Mesenchymal stem cell (in vitro differentiated cells and primary cell): ENCODE measurements around the gene ATE1.
"Not testable (repeated sequence)": the region's sequence is repeated elsewhere in the genome, so short reads cannot be mapped to it uniquely, and the experiment has no call there.

Source experiments
- DNase-seq: peaks from one replicate; pipeline ENCODE4 v3.0.0-alpha.2; 2013
- H2AFZ ChIP-seq: one replicate; pipeline ENCODE4 v1.6.1; 2013; ENCODE audit warnings: low read depth, mild to moderate bottlenecking, control low read depth, inconsistent platforms, low read length, moderate library complexity
- H2AK5ac ChIP-seq: 2 replicates; pipeline ENCODE4 v1.6.1; 2013; ENCODE audit warnings: low read length, moderate library complexity, mild to moderate bottlenecking, inconsistent platforms; ENCODE audit not compliant: severe bottlenecking
- H2BK120ac ChIP-seq: one replicate; pipeline ENCODE4 v1.6.1; 2013; ENCODE audit warnings: low read depth, mild to moderate bottlenecking, inconsistent platforms, low read length, moderate library complexity
- H2BK12ac ChIP-seq, 2 experiments: one replicate each; pipeline ENCODE4 v1.6.1; 2013; ENCODE audit warnings: inconsistent platforms in 2 of 2, low read length in 2 of 2, mild to moderate bottlenecking in 2 of 2, moderate library complexity in 2 of 2, control low read depth in 1 of 2
- H2BK15ac ChIP-seq: one replicate; pipeline ENCODE4 v1.6.1; 2013; ENCODE audit warnings: mild to moderate bottlenecking, low read depth, inconsistent platforms; ENCODE audit not compliant: poor library complexity, severe bottlenecking
- H2BK5ac ChIP-seq: 2 replicates; pipeline ENCODE4 v1.6.1; 2013; ENCODE audit warnings: low read depth, mild to moderate bottlenecking, low read length, control low read depth, inconsistent platforms; ENCODE audit not compliant: poor library complexity, severe bottlenecking
- H3K14ac ChIP-seq, 2 experiments: one replicate each; pipeline ENCODE4 v1.6.1; 2013; ENCODE audit warnings: inconsistent platforms in 2 of 2, low read length in 2 of 2, control low read depth in 1 of 2, mild to moderate bottlenecking in 1 of 2, moderate library complexity in 1 of 2
- H3K18ac ChIP-seq, 2 experiments: one replicate each; pipeline ENCODE4 v1.6.1; 2013; ENCODE audit warnings: inconsistent platforms in 2 of 2, low read length in 2 of 2, control low read depth in 1 of 2, low read depth in 1 of 2, mild to moderate bottlenecking in 1 of 2
- H3K23ac ChIP-seq, 2 experiments: one replicate each; pipeline ENCODE4 v1.6.1; 2013; ENCODE audit warnings: inconsistent platforms in 2 of 2, low read length in 2 of 2, mild to moderate bottlenecking in 2 of 2, moderate library complexity in 2 of 2, control low read depth in 1 of 2
- H3K27ac ChIP-seq: 2 replicates; pipeline ENCODE4 v1.5.1; 2013; ENCODE audit warnings: mild to moderate bottlenecking, moderate library complexity, low read length, control low read depth, inconsistent platforms; ENCODE audit not compliant: poor library complexity, severe bottlenecking
- H3K27me3 ChIP-seq, 2 experiments: 2 replicates each; pipeline versions ENCODE4 v1.6.1 to v1.7.0; 2013; ENCODE audit warnings: low read length in 2 of 2, mild to moderate bottlenecking in 2 of 2, moderate library complexity in 2 of 2, control low read depth in 1 of 2, inconsistent platforms in 1 of 2; ENCODE audit not compliant: control insufficient read depth in 1 of 2, insufficient read depth in 1 of 2
- H3K36me3 ChIP-seq, 2 experiments: 2 replicates each; pipeline versions ENCODE4 v1.6.1 to v1.7.0; 2013; ENCODE audit warnings: low read length in 2 of 2, control low read depth in 1 of 2, inconsistent platforms in 1 of 2, low read depth in 1 of 2, mild to moderate bottlenecking in 1 of 2; ENCODE audit not compliant: insufficient read depth in 2 of 2, control insufficient read depth in 1 of 2
- H3K4ac ChIP-seq, 2 experiments: one replicate each; pipeline ENCODE4 v1.6.1; 2013; ENCODE audit warnings: inconsistent platforms in 2 of 2, low read length in 2 of 2, mild to moderate bottlenecking in 2 of 2, moderate library complexity in 2 of 2, control low read depth in 1 of 2, low read depth in 1 of 2
- H3K4me1 ChIP-seq: 2 replicates; pipeline ENCODE4 v1.6.1; 2013; ENCODE audit warnings: low read depth, low read length, control low read depth; ENCODE audit not compliant: control insufficient read depth, insufficient read depth
- H3K4me2 ChIP-seq: 2 replicates; pipeline ENCODE4 v1.6.1; 2013; ENCODE audit warnings: low read length, mild to moderate bottlenecking, inconsistent platforms; ENCODE audit not compliant: poor library complexity, severe bottlenecking
- H3K4me3 ChIP-seq, 2 experiments: 2 replicates each; pipeline versions ENCODE4 v1.5.1 to v1.7.0; 2013; ENCODE audit warnings: low read length in 2 of 2, mild to moderate bottlenecking in 2 of 2, control low read depth in 1 of 2, low read depth in 1 of 2; ENCODE audit not compliant: insufficient read depth in 1 of 2
- H3K79me1 ChIP-seq: replicated peaks from 2 replicates; pipeline ENCODE4 v1.6.1; 2013; ENCODE audit warnings: mild to moderate bottlenecking, control low read depth, low read length, inconsistent platforms; ENCODE audit not compliant: poor library complexity, severe bottlenecking
- H3K9ac ChIP-seq: 2 replicates; pipeline ENCODE4 v1.7.0; 2013; ENCODE audit warnings: mild to moderate bottlenecking, low read length, moderate library complexity
- H3K9me3 ChIP-seq: 2 replicates; pipeline ENCODE4 v1.7.0; 2013; ENCODE audit warnings: mild to moderate bottlenecking, low read length; ENCODE audit not compliant: control insufficient read depth
- H4K8ac ChIP-seq: one replicate; pipeline ENCODE4 v1.6.1; 2013; ENCODE audit warnings: inconsistent platforms, mild to moderate bottlenecking, low read length, moderate library complexity
- H4K91ac ChIP-seq: one replicate; pipeline ENCODE4 v1.6.1; 2013; ENCODE audit warnings: mild to moderate bottlenecking, low read length, inconsistent platforms
- WGBS: methylation state at CpG from one replicate; pipeline ENCODE4 v1.1.7; 2013; ENCODE audit warnings: mixed read lengths; 5-methylcytosine and 5-hydroxymethylcytosine counted together

The ATE1 gene

DNA sequence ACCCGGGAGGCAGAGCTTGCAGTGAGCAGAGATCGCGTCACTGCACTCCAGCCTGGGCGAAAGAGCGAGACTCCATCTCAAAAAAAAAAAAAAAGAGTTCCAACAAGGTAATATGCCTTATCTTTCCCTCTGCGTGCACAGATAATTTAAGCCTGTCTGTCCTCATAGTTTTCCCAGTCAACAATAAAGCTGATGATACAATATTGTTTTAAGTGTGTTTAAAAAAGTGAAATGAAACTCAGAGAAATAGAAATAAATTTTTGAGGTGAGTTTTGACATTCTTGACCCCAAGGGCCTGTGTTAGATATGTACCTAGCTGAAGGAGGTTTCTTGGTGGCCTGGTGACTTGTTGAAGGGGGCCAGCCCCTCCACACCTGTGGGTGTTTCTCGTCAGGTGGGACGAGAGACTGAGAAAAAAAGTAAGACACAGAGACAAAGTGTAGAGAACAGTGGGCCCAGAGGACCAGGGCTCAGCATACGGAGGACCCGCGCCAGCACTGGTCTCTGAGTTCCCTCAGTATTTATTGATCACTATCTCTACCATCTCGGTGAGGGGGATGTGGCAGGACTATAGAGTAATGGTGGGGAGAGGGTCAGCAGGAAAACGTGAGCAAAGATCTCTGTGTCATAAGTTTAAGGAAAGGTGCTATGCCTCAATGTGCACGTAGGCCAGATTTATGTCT is 1.9 kb upstream of the ATE1 start:
- not testable (repeated sequence) for H3K9me3 ChIP-seq, H3K14ac ChIP-seq, H3K79me1 ChIP-seq, H3K9ac ChIP-seq, H4K8ac ChIP-seq, H2BK15ac ChIP-seq, H3K23ac ChIP-seq, H2BK120ac ChIP-seq, H3K18ac ChIP-seq, H4K91ac ChIP-seq, H3K36me3 ChIP-seq, H3K4me3 ChIP-seq, H2BK12ac ChIP-seq, H2AFZ ChIP-seq, H3K4me1 ChIP-seq, H3K27me3 ChIP-seq, H2BK5ac ChIP-seq, DNase-seq, H3K4me2 ChIP-seq, H3K4ac ChIP-seq
- 93% methylated on average over 12 of the region's 14 CpGs for WGBS
- Histone ChIP-seq H3K27ac (peak overlapping the region; percentile 22), H2AK5ac (peak overlapping the region; percentile 70)

- peaks cover 2% of the 10 kb centered on the region for H3K79me1 ChIP-seq
- peak overlapping the region; percentile 17 for H3K27ac ChIP-seq
- H2BK12ac ChIP-seq, result no peak overlapping the region
- H3K27me3 ChIP-seq, result no peaks in the 10 kb centered on the region
- WGBS, result 17% methylated on average over 20 of the region's 20 CpGs
- no peaks in the 10 kb centered on the region for H3K9me3 ChIP-seq
- peak; percentile 41 for DNase-seq
- H2BK15ac ChIP-seq, result peak overlapping the region; percentile 73
- H3K36me3 ChIP-seq, result no peaks in the 10 kb centered on the region
- H3K9ac ChIP-seq, result peak overlapping the region; percentile 100
- peak overlapping the region; percentile 94 for H2BK120ac ChIP-seq
- peak overlapping the region; percentile 43 for H2AK5ac ChIP-seq
- no peak overlapping the region for H3K23ac ChIP-seq
- peak overlapping the region; percentile 83 to 84 for H3K4me3 ChIP-seq
- peaks cover 6% of the 10 kb centered on the region for H3K4me1 ChIP-seq
- H4K8ac ChIP-seq, result peak overlapping the region; percentile 98
- H4K91ac ChIP-seq, result peak overlapping the region; percentile 99
- peak overlapping the region; percentile 74 for H3K4me2 ChIP-seq
- peak overlapping the region; percentile 82 for H2BK5ac ChIP-seq
- peak overlapping the region; percentile 85 for H2AFZ ChIP-seq
- H3K18ac ChIP-seq, result peak overlapping the region; percentile 87 to 99
- H3K14ac ChIP-seq, result peak overlapping the region in 1 of 2 experiments; percentile 96
- peak overlapping the region; percentile 19 to 96 for H3K4ac ChIP-seq
Observed at GRCh38 chr10:121928528-121928884, 675 bp upstream of the ATE1 start.

GRCh38 chr10:121927318-121927840 is 452 bp downstream of the ATE1 start:
- H2BK15ac ChIP-seq, result peak overlapping the region; percentile 86
- H3K36me3 ChIP-seq, result peaks cover 3 to 10% of the 10 kb centered on the region in 2 experiments
- peak overlapping the region; percentile 71 to 80 for H3K4ac ChIP-seq
- H3K23ac ChIP-seq, result peak overlapping the region; percentile 64 to 97
- H3K27me3 ChIP-seq, result no peaks in the 10 kb centered on the region
- H3K14ac ChIP-seq, result peak overlapping the region in 1 of 2 experiments; percentile 97
- H3K4me3 ChIP-seq, result peak overlapping the region; percentile 83 to 84
- H3K9me3 ChIP-seq, result no peaks in the 10 kb centered on the region
- peak overlapping the region; percentile 74 for H3K27ac ChIP-seq
- H3K4me1 ChIP-seq, result peaks cover 7% of the 10 kb centered on the region
- H2AK5ac ChIP-seq, result no peak overlapping the region
- peaks cover 11% of the 10 kb centered on the region for H3K79me1 ChIP-seq
- H2BK120ac ChIP-seq, result peak overlapping the region; percentile 94
- peak; percentile 81 for DNase-seq
- H2BK5ac ChIP-seq, result peak overlapping the region; percentile 82
- peak overlapping the region; percentile 95 to 99 for H3K18ac ChIP-seq
- H4K8ac ChIP-seq, result peak overlapping the region; percentile 90
- H2BK12ac ChIP-seq, result peak overlapping the region in 1 of 2 experiments; percentile 87
- peak overlapping the region; percentile 82 for H4K91ac ChIP-seq
- peak overlapping the region; percentile 93 for H2AFZ ChIP-seq
- H3K9ac ChIP-seq, result peak overlapping the region; percentile 100
- H3K4me2 ChIP-seq, result peak overlapping the region; percentile 73
- WGBS, result under 1% methylated on average over 48 of the region's 48 CpGs

DNA sequence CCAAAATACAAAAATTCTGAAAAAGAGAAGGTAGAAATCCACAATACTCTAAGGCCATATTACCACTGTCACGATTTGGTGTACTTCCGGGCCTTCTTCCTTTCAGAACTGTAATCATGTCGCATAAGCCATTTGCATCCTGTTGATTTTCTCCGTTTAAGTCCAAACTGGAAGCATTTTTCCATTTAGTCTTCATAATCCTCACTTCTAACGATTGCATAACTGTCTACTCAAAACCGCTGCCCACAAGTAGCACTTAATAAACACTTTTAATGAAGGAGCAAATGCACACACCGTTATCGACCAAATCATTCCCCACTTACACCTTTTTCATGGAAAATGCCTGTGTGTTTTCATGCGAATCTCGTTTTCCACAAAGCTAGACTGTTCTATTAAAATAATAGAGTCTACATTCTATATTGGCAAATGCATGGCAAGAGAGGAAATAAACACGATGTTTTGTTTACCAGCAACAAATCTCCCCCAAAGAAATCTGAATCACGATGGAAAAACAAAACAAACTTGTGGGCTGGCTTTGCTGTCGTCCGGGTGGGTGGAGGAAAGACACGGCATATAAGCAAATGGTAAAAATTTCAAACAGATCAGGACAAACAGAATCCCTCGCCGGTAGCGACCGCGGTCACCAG is 1.0 kb downstream of the ATE1 start:
- peak overlapping the region; percentile 74 for H3K27ac ChIP-seq
- H2BK5ac ChIP-seq, result no peak overlapping the region
- H2BK15ac ChIP-seq, result no peak overlapping the region
- no peak overlapping the region for H2AK5ac ChIP-seq
- no peak overlapping the region for H4K8ac ChIP-seq
- no peaks in the 10 kb centered on the region for H3K9me3 ChIP-seq
- no peak overlapping the region for H4K91ac ChIP-seq
- no peak overlapping the region for H3K18ac ChIP-seq
- peak overlapping the region; percentile 100 for H3K9ac ChIP-seq
- H3K23ac ChIP-seq, result no peak overlapping the region
- no peak overlapping the region for H3K14ac ChIP-seq
- H3K27me3 ChIP-seq, result no peaks in the 10 kb centered on the region
- peaks cover 3 to 16% of the 10 kb centered on the region in 2 experiments for H3K36me3 ChIP-seq
- H2BK12ac ChIP-seq, result no peak overlapping the region
- H2BK120ac ChIP-seq, result no peak overlapping the region
- peak; percentile 64 for DNase-seq
- peak overlapping the region in 1 of 2 experiments; percentile 84 for H3K4me3 ChIP-seq
- no peak overlapping the region for H2AFZ ChIP-seq
- peaks cover 7% of the 10 kb centered on the region for H3K4me1 ChIP-seq
- H3K4me2 ChIP-seq, result peak overlapping the region; percentile 73
- H3K79me1 ChIP-seq, result peaks cover 11% of the 10 kb centered on the region
- 8% methylated on average over 17 of the region's 20 CpGs for WGBS
- H3K4ac ChIP-seq, result no peak overlapping the region
